Measurements from ENCODE around the gene ROCK2. TPM values are rescaled to one million over a fixed set of nuclear protein-coding genes. Genes with fewer than 3 reads are reported as not detected.

Gene ROCK2
- 15.9 and 19.7 TPM in 2 replicates for total RNA-seq (2014; rRNA removed; shearing (Covaris generic); ENCODE audit: low replicate concordance)

DNA sequence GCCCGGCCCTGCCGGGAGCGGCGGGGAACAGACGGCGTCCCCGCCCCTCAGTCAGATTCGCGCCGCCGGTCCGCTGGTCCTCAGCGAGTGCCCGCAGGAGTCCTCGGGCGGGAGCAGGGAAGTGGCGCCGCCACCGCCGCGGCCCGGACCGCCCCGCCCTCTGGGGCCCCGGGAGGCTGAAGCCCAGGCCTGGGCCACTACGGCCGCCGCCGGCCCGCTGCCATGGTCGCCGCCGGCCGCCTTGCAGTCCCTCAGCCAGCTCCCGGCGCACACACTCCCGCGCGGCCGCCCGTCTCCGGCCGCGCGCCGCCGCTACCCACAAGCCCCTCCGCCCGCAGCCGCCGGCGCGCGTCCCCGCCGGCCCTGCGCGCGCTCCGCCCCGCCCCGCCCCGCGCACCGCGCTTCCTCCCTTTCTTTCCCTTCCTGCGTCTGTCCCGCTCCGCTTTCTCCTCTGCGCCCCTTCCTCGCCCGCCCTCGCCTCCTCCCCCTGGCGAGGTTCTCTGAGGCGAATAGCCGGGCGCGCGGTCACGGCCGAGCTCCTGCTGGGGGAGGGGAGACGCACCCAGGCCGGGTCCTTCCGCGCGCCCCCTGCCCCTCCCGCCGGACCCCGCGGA lies at the start of gene ROCK2:
ROCK2 (minus strand) TSS at position 295 of the 614 bp plus-strand sequence. CDS start 500 bp downstream, outside the sequence.
- Histone ChIP-seq H3K4me3 (peak within 1 kb of the TSS; percentile 73), H3K9me3 (no peaks in the 10 kb centered on the region), H3K27me3 (no peaks in the 10 kb centered on the region), H3K36me3 (no peaks in the 10 kb centered on the region)
- DNase-seq: peak; percentile 91

- no peaks in the 10 kb centered on the region for H3K36me3 ChIP-seq
- no peak overlapping the region for H3K4me3 ChIP-seq
- H3K27me3 ChIP-seq: no peaks in the 10 kb centered on the region
- H3K9me3 ChIP-seq: no peaks in the 10 kb centered on the region
- peak; percentile 37 for DNase-seq
Measured at GRCh38 chr2:11393711-11394236, 49.3 kb upstream of the ROCK2 start.

GRCh38 chr2:11391942-11392266 lies 47.5 kb upstream of the ROCK2 start:
- Histone ChIP-seq H3K9me3 (no peaks in the 10 kb centered on the region), H3K27me3 (no peaks in the 10 kb centered on the region), H3K4me3 (no peak overlapping the region), H3K36me3 (no peaks in the 10 kb centered on the region)
- DNase-seq: no peak

GRCh38 chr2:11390399-11390658 lies 45.9 kb upstream of the ROCK2 start:
- no peaks in the 10 kb centered on the region for H3K27me3 ChIP-seq
- no peak for DNase-seq

DNA sequence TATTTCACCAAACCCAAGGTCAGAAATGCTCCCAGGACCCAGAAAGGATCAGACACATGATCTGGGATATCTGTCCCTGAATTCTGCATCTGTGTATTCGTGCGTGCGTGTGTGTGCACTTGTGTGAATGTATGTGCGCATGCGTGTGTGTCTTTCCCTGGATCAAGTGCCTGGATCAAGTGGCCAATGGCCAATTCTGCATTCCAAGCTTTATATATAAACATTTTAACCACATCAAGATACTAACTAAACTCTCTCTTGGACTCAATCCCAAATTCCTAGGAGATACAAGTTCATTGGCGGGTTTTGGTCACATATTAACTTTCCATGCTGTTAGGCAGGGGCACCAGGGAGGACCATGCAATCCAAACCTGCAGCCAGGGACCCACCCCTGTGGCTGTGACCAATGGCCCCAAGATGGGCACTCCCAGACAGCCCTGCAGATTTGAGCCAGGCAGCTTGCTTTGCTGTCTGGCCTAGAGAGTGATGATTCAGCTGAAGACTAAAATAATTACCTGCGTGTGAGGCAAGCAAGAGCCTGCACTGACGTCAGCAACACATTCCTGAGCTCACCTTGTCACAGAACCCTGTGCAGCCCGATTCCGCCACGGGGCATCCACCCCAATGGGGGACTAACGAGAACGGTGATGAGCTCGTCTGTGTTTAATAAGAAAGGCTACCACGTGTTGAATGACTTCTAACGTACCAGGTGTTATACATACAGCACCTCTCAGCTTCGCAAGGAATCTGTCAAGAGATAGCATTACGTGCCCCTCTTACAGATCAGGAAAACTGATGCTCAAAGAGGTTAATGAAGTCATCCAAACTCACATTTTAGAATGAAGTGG lies 45.3 kb upstream of the ROCK2 start:
- peak; percentile 23 for DNase-seq
- no peaks in the 10 kb centered on the region for H3K9me3 ChIP-seq
- no peaks in the 10 kb centered on the region for H3K36me3 ChIP-seq
- H3K4me3 ChIP-seq: no peak overlapping the region
- no peaks in the 10 kb centered on the region for H3K27me3 ChIP-seq

More at GRCh38 chr2:11390399-11390658, 45.9 kb upstream of the ROCK2 start:
- Histone ChIP-seq H3K9me3 (no peaks in the 10 kb centered on the region), H3K4me3 (no peak overlapping the region), H3K36me3 (no peaks in the 10 kb centered on the region)

GRCh38 chr2:11389052-11389420 lies 44.6 kb upstream of the ROCK2 start:
- Histone ChIP-seq H3K4me3 (no peak overlapping the region), H3K27me3 (no peaks in the 10 kb centered on the region), H3K9me3 (no peaks in the 10 kb centered on the region), H3K36me3 (no peaks in the 10 kb centered on the region)
- no peak for DNase-seq

- Histone ChIP-seq H3K9me3 (no peaks in the 10 kb centered on the region), H3K4me3 (no peak overlapping the region), H3K36me3 (no peaks in the 10 kb centered on the region), H3K27me3 (no peaks in the 10 kb centered on the region)
- DNase-seq: no peak
Measured at GRCh38 chr2:11388262-11389051, 44.0 kb upstream of the ROCK2 start.

- no peak for DNase-seq
Measured at GRCh38 chr2:11387843-11388242, 43.4 kb upstream of the ROCK2 start.

DNA sequence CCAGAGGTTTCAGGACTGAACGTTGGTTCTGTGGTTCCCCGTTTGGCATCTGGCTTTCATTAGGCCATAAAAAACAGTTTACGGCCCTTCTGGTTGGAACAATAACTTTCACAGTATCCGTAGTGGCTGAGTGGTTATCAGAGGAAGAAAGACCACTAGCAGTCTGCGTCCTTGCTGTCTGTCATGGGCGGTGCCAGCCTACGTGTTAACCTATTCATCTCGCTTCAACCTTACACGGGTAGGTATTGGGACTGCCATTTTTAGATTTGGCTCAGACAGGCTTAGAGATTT lies 42.6 kb upstream of the ROCK2 start:
- no peak for DNase-seq
- Histone ChIP-seq H3K36me3 (no peaks in the 10 kb centered on the region), H3K27me3 (no peaks in the 10 kb centered on the region), H3K9me3 (no peaks in the 10 kb centered on the region), H3K4me3 (no peak overlapping the region)

More at GRCh38 chr2:11387843-11388242, 43.4 kb upstream of the ROCK2 start:
- Histone ChIP-seq H3K36me3 (no peaks in the 10 kb centered on the region), H3K9me3 (no peaks in the 10 kb centered on the region), H3K4me3 (no peak overlapping the region), H3K27me3 (no peaks in the 10 kb centered on the region)

DNA sequence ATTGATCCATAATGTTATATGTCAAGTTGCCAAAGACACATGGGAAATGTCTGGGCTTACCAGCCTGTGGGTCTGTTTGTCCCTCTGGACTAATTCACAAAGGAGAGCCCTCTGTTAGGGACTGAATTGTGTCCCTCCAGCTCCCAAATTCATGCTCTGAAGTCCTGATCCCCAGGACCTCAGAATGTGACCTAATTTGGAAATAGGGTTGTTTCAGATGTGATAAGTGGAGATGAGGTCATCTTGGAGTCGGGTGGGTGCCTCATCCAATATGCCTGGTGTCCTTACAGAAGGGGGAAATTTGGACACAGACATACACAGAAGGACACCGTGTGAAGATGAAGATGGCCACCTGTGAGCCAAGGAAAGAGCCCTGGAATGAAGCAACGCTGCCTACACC lies 41.4 kb upstream of the ROCK2 start:
- no peaks in the 10 kb centered on the region for H3K9me3 ChIP-seq
- no peak for DNase-seq
- H3K36me3 ChIP-seq: no peaks in the 10 kb centered on the region
- H3K27me3 ChIP-seq: no peaks in the 10 kb centered on the region
- no peak overlapping the region for H3K4me3 ChIP-seq

DNA sequence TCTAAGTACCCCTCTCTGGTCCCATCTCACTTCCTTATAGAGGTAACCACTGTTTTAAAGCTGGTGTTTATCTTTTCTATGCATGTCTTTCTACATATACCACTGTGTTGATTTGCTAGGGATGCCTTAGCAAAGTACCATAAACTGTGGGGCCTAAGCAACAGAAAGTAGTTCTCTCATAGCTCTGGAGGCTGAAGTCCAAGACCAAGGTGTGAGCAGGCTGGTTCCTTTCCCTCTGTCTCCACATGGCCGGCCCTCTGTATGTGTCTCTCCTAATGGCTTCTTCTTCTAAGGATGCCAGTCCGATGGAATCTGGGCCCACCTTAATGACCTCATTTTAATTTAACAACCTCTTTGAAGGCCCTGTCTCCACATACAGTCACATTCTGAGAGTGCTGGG lies 40.8 kb upstream of the ROCK2 start:
- H3K9me3 ChIP-seq: no peaks in the 10 kb centered on the region
- no peak for DNase-seq
- no peak overlapping the region for H3K4me3 ChIP-seq
- H3K36me3 ChIP-seq: no peaks in the 10 kb centered on the region
- H3K27me3 ChIP-seq: no peaks in the 10 kb centered on the region

- H3K36me3 ChIP-seq: no peaks in the 10 kb centered on the region
- no peaks in the 10 kb centered on the region for H3K9me3 ChIP-seq
- H3K27me3 ChIP-seq: no peaks in the 10 kb centered on the region
- DNase-seq: no peak
- H3K4me3 ChIP-seq: no peak overlapping the region
Measured at GRCh38 chr2:11379558-11379957, 35.1 kb upstream of the ROCK2 start.

DNA sequence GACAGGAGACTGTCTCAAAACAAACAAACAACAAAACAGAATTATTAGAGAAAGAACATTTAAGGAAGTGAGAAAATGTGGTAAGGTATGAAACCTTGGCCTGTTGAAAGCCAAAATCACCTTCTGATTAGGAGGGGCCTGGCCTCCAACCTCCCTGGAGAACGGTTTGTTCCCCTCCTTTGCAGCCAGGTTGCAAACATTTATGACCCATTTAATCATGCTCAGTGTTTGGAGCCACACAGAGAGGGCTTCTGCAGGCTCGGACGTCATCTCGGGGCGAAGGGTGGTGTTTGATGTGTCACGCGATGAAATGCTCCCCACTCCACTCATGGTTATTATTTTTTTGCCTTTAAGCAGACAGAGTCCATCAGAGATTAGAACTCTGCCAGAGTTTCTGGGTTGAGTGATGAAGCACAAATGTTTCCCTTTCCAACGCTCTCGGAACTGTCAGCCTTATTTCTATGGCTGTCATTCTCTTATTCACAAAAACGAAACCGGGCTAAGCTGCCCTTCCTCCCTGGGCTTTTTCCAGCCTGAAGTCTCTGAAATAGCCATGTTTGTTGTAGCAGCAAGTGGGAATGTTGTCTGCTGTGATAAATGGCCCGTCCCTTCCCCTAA lies 33.6 kb upstream of the ROCK2 start:
- no peaks in the 10 kb centered on the region for H3K27me3 ChIP-seq
- DNase-seq: no peak
- H3K36me3 ChIP-seq: no peaks in the 10 kb centered on the region
- H3K4me3 ChIP-seq: no peak overlapping the region
- H3K9me3 ChIP-seq: no peaks in the 10 kb centered on the region

- Histone ChIP-seq H3K9me3 (no peaks in the 10 kb centered on the region), H3K4me3 (no peak overlapping the region), H3K36me3 (no peaks in the 10 kb centered on the region), H3K27me3 (no peaks in the 10 kb centered on the region)
- DNase-seq: no peak
Measured at GRCh38 chr2:11376071-11376470, 31.6 kb upstream of the ROCK2 start.

DNA sequence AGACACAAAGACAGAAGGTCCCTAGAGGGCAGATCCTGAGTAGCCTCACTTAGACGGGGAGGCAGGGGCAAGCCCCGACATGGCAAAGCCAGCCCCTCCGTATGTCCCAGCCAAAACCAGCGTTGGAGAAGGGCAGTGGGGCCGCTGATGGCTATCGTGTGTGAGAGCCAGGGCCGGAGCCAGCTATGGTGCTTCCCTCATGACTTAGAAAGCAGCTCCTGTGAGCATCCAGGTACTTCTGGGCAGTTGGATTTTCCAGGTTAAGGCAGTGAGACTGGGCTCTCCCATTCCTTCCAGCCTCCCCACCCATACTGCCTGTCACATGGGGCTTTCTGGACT lies 31.2 kb upstream of the ROCK2 start:
- Histone ChIP-seq H3K36me3 (no peaks in the 10 kb centered on the region), H3K4me3 (no peak overlapping the region), H3K27me3 (no peaks in the 10 kb centered on the region), H3K9me3 (no peaks in the 10 kb centered on the region)
- DNase-seq: no peak

- Histone ChIP-seq H3K36me3 (no peaks in the 10 kb centered on the region), H3K4me3 (no peak overlapping the region), H3K27me3 (no peaks in the 10 kb centered on the region), H3K9me3 (no peaks in the 10 kb centered on the region)
- no peak for DNase-seq
Measured at GRCh38 chr2:11375025-11375688, 30.7 kb upstream of the ROCK2 start.

DNA sequence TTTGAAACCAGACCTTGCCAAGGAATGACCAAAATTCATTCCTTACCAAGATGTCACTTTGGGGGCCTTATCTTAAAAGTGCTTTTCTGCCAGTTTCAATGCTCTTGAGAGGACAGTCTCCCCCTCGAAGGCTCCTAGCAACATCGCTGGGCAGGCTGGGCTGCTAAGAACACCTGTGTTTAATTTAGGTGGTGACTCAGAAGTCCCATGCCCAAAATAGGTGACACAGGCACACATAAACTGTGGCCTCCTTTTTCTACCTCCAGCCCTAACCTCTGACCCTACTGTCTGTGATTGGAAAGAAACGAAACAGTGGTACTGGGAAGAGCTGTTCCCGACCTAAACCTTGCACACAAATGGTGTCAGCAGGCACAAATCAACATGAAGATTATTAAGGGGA lies 28.7 kb upstream of the ROCK2 start:
- Histone ChIP-seq H3K4me3 (no peak overlapping the region), H3K36me3 (no peaks in the 10 kb centered on the region)
- no peak for DNase-seq

More for the DNA sequence above, 28.7 kb upstream of the ROCK2 start:
- H3K9me3 ChIP-seq: no peaks in the 10 kb centered on the region
- no peaks in the 10 kb centered on the region for H3K27me3 ChIP-seq
